Neuronal stem cell (in vitro differentiated cells): Measurements from ENCODE around the gene PPM1J. TPM values are rescaled to one million over a fixed set of nuclear protein-coding genes. Genes with fewer than 3 reads are reported as not detected.

ENCODE experiments used
- DNase-seq: peaks from one replicate; pipeline ENCODE4 v3.0.0-alpha.2; 2013; ENCODE audit warnings: low spot score
- H2AFZ ChIP-seq: one replicate; pipeline ENCODE4 v1.6.1; 2013; ENCODE audit warnings: mild to moderate bottlenecking, low read length, inconsistent platforms
- H2AK5ac ChIP-seq: 2 replicates; pipeline ENCODE4 v1.6.1; 2013; ENCODE audit warnings: low read depth, mild to moderate bottlenecking, inconsistent platforms, low read length, moderate library complexity, mixed read lengths
- H2BK120ac ChIP-seq: 2 replicates; pipeline ENCODE4 v1.6.1; 2013; ENCODE audit warnings: low read depth, mild to moderate bottlenecking, inconsistent platforms, low read length, moderate library complexity, mixed read lengths
- H2BK12ac ChIP-seq: one replicate; pipeline ENCODE4 v1.6.1; 2013; ENCODE audit warnings: low read length, inconsistent platforms
- H2BK15ac ChIP-seq: 2 replicates; pipeline ENCODE4 v1.6.1; 2013; ENCODE audit warnings: mild to moderate bottlenecking, low read length, inconsistent platforms, mixed read lengths
- H2BK5ac ChIP-seq: one replicate; pipeline ENCODE4 v1.6.1; 2013; ENCODE audit warnings: inconsistent platforms, mild to moderate bottlenecking, low read length, moderate library complexity
- H3K14ac ChIP-seq: one replicate; pipeline ENCODE4 v1.6.1; 2013; ENCODE audit warnings: low read length, inconsistent platforms
- H3K18ac ChIP-seq: 2 replicates; pipeline ENCODE4 v1.6.1; 2013; ENCODE audit warnings: low read length, inconsistent platforms
- H3K23ac ChIP-seq: 2 replicates; pipeline ENCODE4 v1.6.1; 2013; ENCODE audit warnings: low read depth, mild to moderate bottlenecking, mixed read lengths, low read length, inconsistent platforms; ENCODE audit not compliant: poor library complexity
- H3K27ac ChIP-seq: replicated peaks from 3 replicates; pipeline ENCODE4 v1.5.1; 2013; ENCODE audit warnings: low read length, inconsistent platforms
- H3K27me3 ChIP-seq, 3 experiments: 2 replicates each; pipeline ENCODE4 v1.6.1; 2013; ENCODE audit warnings: low read length in 3 of 3, mild to moderate bottlenecking in 2 of 3, inconsistent platforms in 1 of 3, low read depth in 1 of 3, mixed read lengths in 1 of 3, moderate library complexity in 1 of 3; ENCODE audit not compliant: control insufficient read depth in 3 of 3, insufficient read depth in 3 of 3
- H3K36me3 ChIP-seq, 2 donors: replicated peaks in 1 of 2; 2 replicates each; pipeline ENCODE4 v1.6.1; 2013; ENCODE audit warnings: low read length in 2 of 2; ENCODE audit not compliant: control insufficient read depth in 2 of 2, insufficient read depth in 2 of 2
- H3K4ac ChIP-seq: 2 replicates; pipeline ENCODE4 v1.6.1; 2013; ENCODE audit warnings: inconsistent platforms, mild to moderate bottlenecking, low read length, moderate library complexity
- H3K4me1 ChIP-seq, 2 donors: 1 replicate in 1 of 2; 2 replicates in 1 of 2; pipeline ENCODE4 v1.6.1; 2013; ENCODE audit warnings: low read length in 2 of 2, low read depth in 1 of 2; ENCODE audit not compliant: control insufficient read depth in 2 of 2, insufficient read depth in 1 of 2
- H3K4me2 ChIP-seq: one replicate; pipeline ENCODE4 v1.6.1; 2013; ENCODE audit warnings: mild to moderate bottlenecking, low read length, inconsistent platforms; ENCODE audit not compliant: insufficient read depth, poor library complexity, severe bottlenecking
- H3K4me3 ChIP-seq, 2 donors: 2 replicates each; pipeline ENCODE4 v1.5.1; 2013; ENCODE audit warnings: low read length in 2 of 2, mild to moderate bottlenecking in 2 of 2, inconsistent platforms in 1 of 2, moderate library complexity in 1 of 2
- H3K79me1 ChIP-seq: one replicate; pipeline ENCODE4 v1.6.1; 2013; ENCODE audit warnings: low read depth, mild to moderate bottlenecking, inconsistent platforms, low read length, moderate library complexity
- H3K9ac ChIP-seq: one replicate; pipeline ENCODE4 v1.6.1; 2013; ENCODE audit warnings: mild to moderate bottlenecking, low read depth, low read length, inconsistent platforms; ENCODE audit not compliant: poor library complexity
- H3K9me3 ChIP-seq, 2 donors: replicated peaks in 1 of 2; 2 replicates each; pipeline versions ENCODE3 to v1.6.1; 2013; ENCODE audit warnings: low read length in 2 of 2, mild to moderate bottlenecking in 2 of 2, inconsistent platforms in 1 of 2, low read depth in 1 of 2, mixed read lengths in 1 of 2, moderate library complexity in 1 of 2; ENCODE audit not compliant: control insufficient read depth in 2 of 2, insufficient read depth in 1 of 2
- H4K8ac ChIP-seq: one replicate; pipeline ENCODE4 v1.6.1; 2013; ENCODE audit warnings: low read depth, mild to moderate bottlenecking, inconsistent platforms, low read length, moderate library complexity
- H4K91ac ChIP-seq: one replicate; pipeline ENCODE4 v1.6.1; 2013; ENCODE audit warnings: low read length, low read depth, mild to moderate bottlenecking, inconsistent platforms; ENCODE audit not compliant: poor library complexity
- WGBS, 2 donors: extraction: QIAGEN DNeasy Blood & Tissue Kit; methylation state at CpG; one replicate each; pipeline ENCODE4 v1.1.7; 2013; ENCODE audit warnings: missing lambda C conversion rate in 2 of 2, mixed read lengths in 1 of 2; ENCODE audit not compliant: insufficient read length in 2 of 2, insufficient replicate concordance in 1 of 2; ENCODE audit errors: extremely low coverage in 2 of 2; 5-methylcytosine and 5-hydroxymethylcytosine counted together
- polyA plus RNA-seq, 2 experiments: library from polyadenylated mRNA; stranded (reverse); fragments of 200-250 nt; gene quantifications; one replicate each; pipeline ENCODE4 v1.2.3, GENCODE V29; 2013

PPM1J gene, protein sequence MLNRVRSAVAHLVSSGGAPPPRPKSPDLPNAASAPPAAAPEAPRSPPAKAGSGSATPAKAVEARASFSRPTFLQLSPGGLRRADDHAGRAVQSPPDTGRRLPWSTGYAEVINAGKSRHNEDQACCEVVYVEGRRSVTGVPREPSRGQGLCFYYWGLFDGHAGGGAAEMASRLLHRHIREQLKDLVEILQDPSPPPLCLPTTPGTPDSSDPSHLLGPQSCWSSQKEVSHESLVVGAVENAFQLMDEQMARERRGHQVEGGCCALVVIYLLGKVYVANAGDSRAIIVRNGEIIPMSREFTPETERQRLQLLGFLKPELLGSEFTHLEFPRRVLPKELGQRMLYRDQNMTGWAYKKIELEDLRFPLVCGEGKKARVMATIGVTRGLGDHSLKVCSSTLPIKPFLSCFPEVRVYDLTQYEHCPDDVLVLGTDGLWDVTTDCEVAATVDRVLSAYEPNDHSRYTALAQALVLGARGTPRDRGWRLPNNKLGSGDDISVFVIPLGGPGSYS
- 3.8 TPM for polyA plus RNA-seq (2013, experiment 1 of 2)
- polyA plus RNA-seq (2013, experiment 2 of 2): 3.8 TPM

DNA sequence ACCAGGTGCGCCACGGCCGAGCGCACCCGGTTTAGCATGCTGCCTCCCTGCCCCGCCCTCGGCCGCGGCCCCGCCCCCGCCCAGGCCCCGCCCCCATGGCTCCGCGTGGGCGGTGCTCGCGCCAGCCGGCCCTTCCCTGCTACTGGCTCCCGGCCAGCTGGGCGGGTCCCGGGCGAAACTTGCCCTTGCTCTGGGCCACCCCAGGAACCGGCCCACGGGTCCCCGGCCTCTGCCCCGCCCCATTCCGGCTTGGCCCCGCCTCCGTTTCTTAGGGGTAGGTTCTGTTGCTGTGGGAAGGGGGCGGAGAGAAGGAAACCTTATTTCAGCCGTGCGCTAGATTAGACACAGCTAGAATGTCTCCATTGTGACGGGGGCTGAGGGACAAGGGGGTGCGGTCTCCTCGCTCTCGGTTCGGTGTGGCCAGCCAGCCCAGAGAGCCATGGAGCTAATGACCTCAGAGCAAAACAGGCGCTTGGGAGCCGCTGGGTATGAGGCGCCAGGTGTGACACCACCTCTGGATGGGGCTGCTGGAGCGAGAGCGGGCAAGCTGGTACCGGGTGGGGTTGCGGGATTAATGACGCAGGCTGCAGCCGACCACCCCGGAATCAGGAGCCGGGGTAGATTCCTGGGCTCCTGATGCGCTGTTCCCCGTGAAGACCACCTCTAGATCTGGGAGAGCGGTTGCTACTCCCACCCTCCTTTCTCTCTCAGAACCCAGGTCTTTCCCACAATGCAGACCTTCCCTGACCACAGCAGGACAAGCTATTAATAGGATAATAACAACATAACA lies at the start of gene PPM1J:
PPM1J (minus strand) TSS at position 69 of the 790 bp plus-strand sequence; CDS start at position 38, 31 bp downstream.
- Histone ChIP-seq H3K18ac (peak within 1 kb of the TSS; percentile 91), H3K14ac (peak within 1 kb of the TSS; percentile 25), H2AFZ (peak within 1 kb of the TSS; percentile 96), H2AK5ac (no peak within 1 kb of the TSS), H4K8ac (no peak within 1 kb of the TSS), H2BK120ac (no peak within 1 kb of the TSS), H3K4me2 (peak within 1 kb of the TSS; percentile 100), H3K23ac (peak within 1 kb of the TSS; percentile 81), H2BK15ac (no peak within 1 kb of the TSS), H2BK12ac (no peak within 1 kb of the TSS), H3K9me3 (no peaks in the 10 kb centered on the region), H3K27ac (no peak within 1 kb of the TSS), H3K4ac (no peak within 1 kb of the TSS), H3K27me3 (peaks cover 8 to 84% (median 31%) of the 10 kb centered on the region in 3 experiments), H3K9ac (peak within 1 kb of the TSS; percentile 64), H4K91ac (no peak within 1 kb of the TSS), H3K4me3 (peak within 1 kb of the TSS; percentile 53 to 86), H3K79me1 (no peaks in the 10 kb centered on the region), H3K4me1 (peaks cover 8 to 15% of the 10 kb centered on the region in 2 donors), H2BK5ac (no peak within 1 kb of the TSS), H3K36me3 (no peaks in the 10 kb centered on the region)
- WGBS, 2 donors: no CpG with 5 or more reads among the region's 51 CpGs
- DNase-seq: peak; percentile 92

DNA sequence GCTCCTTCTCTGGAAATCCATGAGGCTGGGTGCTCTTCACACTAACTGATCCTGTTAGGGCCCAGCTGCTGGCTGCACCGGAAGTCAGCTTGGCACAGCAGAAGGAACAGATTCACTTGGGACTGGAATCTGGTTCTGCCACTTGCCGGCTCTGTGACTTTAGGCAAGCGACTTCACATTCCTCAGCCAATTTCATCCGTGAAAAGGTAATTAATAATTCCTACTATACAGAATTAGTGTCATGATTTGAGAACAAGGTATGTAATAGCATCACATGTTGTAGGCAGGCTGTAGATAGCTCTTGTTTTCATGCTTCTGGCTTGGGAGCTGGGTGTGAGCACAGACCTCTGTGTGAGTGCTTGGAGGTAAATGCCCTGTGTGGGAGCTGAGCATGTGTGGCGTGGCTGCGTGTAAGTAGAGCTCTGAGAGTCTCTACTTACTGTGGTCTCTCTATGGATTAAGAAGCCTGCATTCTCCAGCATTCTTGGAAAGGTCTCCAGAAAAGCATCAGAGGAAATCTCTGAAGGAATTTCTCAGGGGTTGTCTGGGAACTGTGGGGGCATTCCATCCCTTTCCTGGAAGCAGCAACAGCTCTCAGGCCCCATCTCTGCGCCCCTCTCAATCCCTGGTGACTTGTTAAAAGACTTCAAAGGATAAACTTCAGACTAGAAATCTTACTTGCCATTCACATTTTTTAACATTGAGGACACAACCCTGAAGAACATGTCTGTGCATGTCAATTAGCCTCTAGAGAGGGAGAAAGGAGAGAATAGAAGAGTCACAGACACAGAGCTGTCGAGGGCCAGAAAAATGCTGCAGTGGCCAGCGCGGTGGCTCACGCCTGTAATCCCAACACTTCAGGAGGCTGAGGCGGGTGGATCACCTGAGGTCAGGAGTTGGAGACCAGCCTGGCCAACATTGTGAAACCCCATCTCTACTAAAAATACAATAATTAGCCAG lies 47.7 kb upstream of the PPM1J start:
- H2BK5ac ChIP-seq: peak overlapping the region; percentile 21
- no peaks in the 10 kb centered on the region for H3K79me1 ChIP-seq
- H2AK5ac ChIP-seq: no peak overlapping the region
- no peaks in the 10 kb centered on the region for H3K36me3 ChIP-seq
- no peak overlapping the region for H3K9ac ChIP-seq
- no peak overlapping the region for H3K4me2 ChIP-seq
- no peak overlapping the region for H4K91ac ChIP-seq
- no peak overlapping the region for H3K14ac ChIP-seq
- no peaks in the 10 kb centered on the region for H3K9me3 ChIP-seq
- H2BK12ac ChIP-seq: no peak overlapping the region
- peaks cover 12% of the 10 kb centered on the region in 2 donors for H3K4me1 ChIP-seq
- WGBS, 2 donors: no CpG with 5 or more reads among the region's 12 CpGs
- no peak overlapping the region for H3K4me3 ChIP-seq
- no peak overlapping the region for H4K8ac ChIP-seq
- H2BK120ac ChIP-seq: no peak overlapping the region
- no peaks in the 10 kb centered on the region for H3K27me3 ChIP-seq
- no peak for DNase-seq
- peak overlapping the region; percentile 40 for H3K27ac ChIP-seq
- H2AFZ ChIP-seq: peak overlapping the region; percentile 84
- H3K23ac ChIP-seq: no peak overlapping the region
- peak overlapping the region; percentile 79 for H3K18ac ChIP-seq
- H3K4ac ChIP-seq: no peak overlapping the region
- no peak overlapping the region for H2BK15ac ChIP-seq

DNA sequence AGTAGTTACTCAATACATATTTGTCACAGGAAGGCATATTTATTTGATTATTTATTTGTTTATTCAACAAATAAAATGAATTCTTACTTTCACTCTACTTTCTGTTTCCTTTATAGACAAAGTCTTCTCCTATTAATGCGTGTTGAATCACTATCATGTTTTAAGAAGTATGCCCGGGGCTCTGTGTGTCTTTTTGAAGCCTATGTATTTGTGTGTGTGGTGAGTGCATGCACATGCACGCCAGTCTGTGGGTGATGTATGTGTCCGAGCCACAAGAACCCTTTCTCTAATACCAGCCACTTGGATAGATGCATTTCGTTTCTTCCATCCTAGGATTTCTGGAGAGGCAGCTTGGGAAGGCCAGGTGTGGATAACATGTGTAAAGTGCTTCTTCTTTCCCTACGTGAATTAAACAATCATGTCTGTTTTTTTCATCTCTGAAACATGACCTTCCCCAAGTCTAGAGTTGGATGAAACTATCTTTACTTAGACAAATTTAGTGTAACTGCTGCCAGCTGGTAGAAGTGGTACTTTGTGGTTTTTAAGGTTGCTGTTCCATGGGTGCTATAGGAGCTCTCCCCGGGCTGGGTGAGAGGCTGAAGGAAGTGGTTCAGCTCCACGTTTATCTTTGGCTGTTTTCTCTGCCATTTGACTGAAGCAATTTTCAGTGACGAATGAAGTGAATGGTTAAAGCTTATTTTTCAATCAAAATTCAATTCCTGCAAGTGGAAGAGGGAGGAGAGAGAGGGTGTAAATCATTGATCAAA lies 46.8 kb upstream of the PPM1J start:
- Histone ChIP-seq H2AK5ac (no peak overlapping the region), H3K27me3 (no peaks in the 10 kb centered on the region), H3K14ac (no peak overlapping the region), H2BK15ac (no peak overlapping the region), H2BK5ac (peak overlapping the region; percentile 21), H3K4me2 (no peak overlapping the region), H2BK12ac (no peak overlapping the region), H3K4me1 (peaks cover 12% of the 10 kb centered on the region in 2 donors), H4K91ac (no peak overlapping the region), H3K9me3 (no peaks in the 10 kb centered on the region), H2BK120ac (no peak overlapping the region), H3K4me3 (no peak overlapping the region), H3K18ac (peak overlapping the region; percentile 19), H3K23ac (no peak overlapping the region), H3K36me3 (no peaks in the 10 kb centered on the region), H4K8ac (no peak overlapping the region), H3K9ac (no peak overlapping the region), H2AFZ (peak overlapping the region; percentile 84), H3K27ac (no peak overlapping the region), H3K79me1 (no peaks in the 10 kb centered on the region), H3K4ac (no peak overlapping the region)
- no CpG with 5 or more reads among the region's 9 CpGs for WGBS, 2 donors
- no peak for DNase-seq
